Kidney (tissue), 14 donors: ENCODE results near the gene ZDHHC1. TPM values are rescaled to one million over a fixed set of nuclear protein-coding genes. Genes with fewer than 3 reads are reported as not detected.

Experiments used
- DNase-seq, 5 donors: peaks; one replicate each; pipeline ENCODE4 v3.0.0-alpha.2; 2013 to 2020
- FAIRE-seq: peaks from 2 replicates; lab custom pipeline; 2012; peaks lifted over from hg19 to GRCh38; lab: Jason Lieb, UNC
- H3K27ac ChIP-seq, 2 donors: one replicate each; pipeline ENCODE4 v1.7.0; 2013; ENCODE audit warnings: low read depth in 2 of 2, low read length in 2 of 2, inconsistent platforms in 1 of 2
- H3K27me3 ChIP-seq: one replicate; pipeline ENCODE4 v1.7.1; 2013; ENCODE audit warnings: low read length, inconsistent platforms; ENCODE audit not compliant: control insufficient read depth, insufficient read depth
- H3K36me3 ChIP-seq, 3 donors: one replicate each; pipeline versions ENCODE4 v1.7.0 to v1.7.1; 2013; ENCODE audit warnings: low read length in 3 of 3, control low read depth in 1 of 3, inconsistent platforms in 1 of 3; ENCODE audit not compliant: insufficient read depth in 3 of 3, control insufficient read depth in 2 of 3
- H3K4me1 ChIP-seq, 3 donors: one replicate each; pipeline versions ENCODE4 v1.7.0 to v1.7.1; 2013; ENCODE audit warnings: low read length in 3 of 3, inconsistent platforms in 1 of 3, low read depth in 1 of 3; ENCODE audit not compliant: control insufficient read depth in 2 of 3, insufficient read depth in 2 of 3
- H3K4me3 ChIP-seq, 3 donors: one replicate each; pipeline versions ENCODE4 v1.7.0 to v1.8.1; 2013; ENCODE audit warnings: low read length in 3 of 3, control low read depth in 1 of 3, inconsistent platforms in 1 of 3
- H3K9ac ChIP-seq, 3 donors: one replicate each; pipeline versions ENCODE4 v1.7.0 to v1.7.1; 2013; ENCODE audit warnings: low read length in 3 of 3, control low read depth in 1 of 3, inconsistent platforms in 1 of 3
- H3K9me3 ChIP-seq, 3 donors: one replicate each; pipeline versions ENCODE4 v1.7.0 to v1.7.1; 2013; ENCODE audit warnings: low read length in 3 of 3, control low read depth in 1 of 3, inconsistent platforms in 1 of 3; ENCODE audit not compliant: control insufficient read depth in 2 of 3, insufficient read depth in 1 of 3
- intact Hi-C: fragments of 100-400 bp; cut with DNase I; formaldehyde crosslinking; loops from one replicate; pipeline ENCODE4 v1.11.1; 2022
- polyA plus RNA-seq: library from polyadenylated mRNA; stranded (reverse); fragments of 350-450 nt; fragmentation: Illumina TruSeq; extraction: RNeasy Lipid Tissue Mini Kit (QIAGEN cat#74804); gene quantifications from one replicate; pipeline ENCODE4 v1.2.3, GENCODE V29; 2014; ENCODE audit warnings: low read depth, low replicate concordance; ENCODE audit not compliant: insufficient read depth
- total RNA-seq: library from RNA; stranded (reverse); fragmentation: NEBNext Ultra II Directional; extraction: Animal tissue kit (Norgen Biotek cat#: 25700); gene quantifications from one replicate; pipeline ENCODE4 v1.2.1, GENCODE V29; 2021
- TF ChIP-seq, protein P1 (sequence below): IDR thresholded peaks from 3 replicates; pipeline ENCODE4 v1.5.1; 2012; ENCODE audit warnings: mild to moderate bottlenecking, moderate library complexity, borderline replicate concordance; ENCODE audit not compliant: insufficient read depth; ENCODE audit errors: extremely low read depth
- donor health status: control.
- donor health status: control.
- donor health status: control.
- donor health status: control.
- donor health status: control.
- donor health status: DM: yes; HTN: yes; CAD: no.
- donor health status: Normal renal cell carcinoma (clear cell type).

Gene ZDHHC1
- total and polyA plus RNA-seq, 2 donors from 2014 or later: 14.6 to 23.6 TPM

- Histone ChIP-seq H3K27me3 (no peaks in the 10 kb centered on the region), H3K9me3 (no peaks in the 10 kb centered on the region), H3K4me1 (peaks cover 0 to 13% (median 9%) of the 10 kb centered on the region in 3 donors), H3K4me3 (no peak overlapping the region), H3K9ac (no peak overlapping the region), H3K27ac (no peak overlapping the region), H3K36me3 (no peaks in the 10 kb centered on the region)
- DNase-seq (peak in 1 of 5 donors; percentile 34), FAIRE-seq (no peak)
- intact Hi-C loops: no loop called here
- TF ChIP-seq, protein P1, sequence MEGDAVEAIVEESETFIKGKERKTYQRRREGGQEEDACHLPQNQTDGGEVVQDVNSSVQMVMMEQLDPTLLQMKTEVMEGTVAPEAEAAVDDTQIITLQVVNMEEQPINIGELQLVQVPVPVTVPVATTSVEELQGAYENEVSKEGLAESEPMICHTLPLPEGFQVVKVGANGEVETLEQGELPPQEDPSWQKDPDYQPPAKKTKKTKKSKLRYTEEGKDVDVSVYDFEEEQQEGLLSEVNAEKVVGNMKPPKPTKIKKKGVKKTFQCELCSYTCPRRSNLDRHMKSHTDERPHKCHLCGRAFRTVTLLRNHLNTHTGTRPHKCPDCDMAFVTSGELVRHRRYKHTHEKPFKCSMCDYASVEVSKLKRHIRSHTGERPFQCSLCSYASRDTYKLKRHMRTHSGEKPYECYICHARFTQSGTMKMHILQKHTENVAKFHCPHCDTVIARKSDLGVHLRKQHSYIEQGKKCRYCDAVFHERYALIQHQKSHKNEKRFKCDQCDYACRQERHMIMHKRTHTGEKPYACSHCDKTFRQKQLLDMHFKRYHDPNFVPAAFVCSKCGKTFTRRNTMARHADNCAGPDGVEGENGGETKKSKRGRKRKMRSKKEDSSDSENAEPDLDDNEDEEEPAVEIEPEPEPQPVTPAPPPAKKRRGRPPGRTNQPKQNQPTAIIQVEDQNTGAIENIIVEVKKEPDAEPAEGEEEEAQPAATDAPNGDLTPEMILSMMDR: no peak
Observed at GRCh38 chr16:67409631-67410030, 6.6 kb downstream of the ZDHHC1 start.

DNA sequence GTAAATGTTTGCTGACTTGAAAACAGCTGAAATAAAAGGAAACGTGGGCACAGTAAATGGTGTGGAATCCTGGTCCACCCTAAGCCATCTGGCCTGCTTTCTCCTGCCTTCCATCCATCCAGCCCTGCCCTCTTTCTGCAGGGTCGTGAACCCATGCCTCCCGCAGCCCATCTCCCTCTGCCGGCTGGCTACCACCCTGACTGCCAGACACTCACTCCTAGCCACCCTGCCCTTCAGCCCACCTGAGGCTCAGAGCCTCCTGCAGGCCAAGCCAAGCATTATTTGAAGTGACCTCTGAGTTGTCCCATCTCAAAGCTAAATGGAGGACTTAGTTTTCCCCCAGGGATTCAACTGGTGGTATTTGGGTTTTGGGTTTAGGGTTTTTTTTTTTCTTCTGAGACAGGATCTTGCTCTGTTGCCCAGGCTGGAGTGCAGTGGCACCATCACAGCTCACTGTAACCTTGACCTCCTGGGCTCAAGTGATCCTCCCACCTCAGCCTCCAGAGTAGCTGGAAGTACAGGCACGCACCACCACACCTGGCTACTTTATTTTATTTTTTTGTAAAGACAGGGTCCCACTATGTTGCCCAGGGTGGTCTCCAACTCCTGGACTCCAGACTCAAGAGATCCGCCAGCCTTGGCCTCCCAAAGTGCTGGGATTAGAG is 8.4 kb downstream of the ZDHHC1 start:
- Histone ChIP-seq H3K9ac (no peak overlapping the region), H3K4me1 (peaks cover 0 to 10% (median 3%) of the 10 kb centered on the region in 3 donors), H3K36me3 (no peaks in the 10 kb centered on the region), H3K27me3 (no peaks in the 10 kb centered on the region), H3K9me3 (no peaks in the 10 kb centered on the region), H3K27ac (no peak overlapping the region), H3K4me3 (no peak overlapping the region)
- TF ChIP-seq, protein P1: no peak
- no peak for FAIRE-seq
- peak in 1 of 5 donors; percentile 52 for DNase-seq
- intact Hi-C loops: no loop called here

- intact Hi-C loops: no loop called here
- Histone ChIP-seq H3K36me3 (no peaks in the 10 kb centered on the region), H3K9ac (no peak overlapping the region), H3K27me3 (no peaks in the 10 kb centered on the region), H3K4me3 (no peak overlapping the region), H3K9me3 (no peaks in the 10 kb centered on the region), H3K27ac (no peak overlapping the region), H3K4me1 (peaks cover 0 to 10% (median 3%) of the 10 kb centered on the region in 3 donors)
- FAIRE-seq (no peak), DNase-seq (peak in 1 of 5 donors; percentile 52)
- TF ChIP-seq, protein P1: no peak
Observed at GRCh38 chr16:67407176-67407787, 9.0 kb downstream of the ZDHHC1 start.
